Measurements from ENCODE around the gene TAS2R38.

TAS2R38 gene

DNA sequence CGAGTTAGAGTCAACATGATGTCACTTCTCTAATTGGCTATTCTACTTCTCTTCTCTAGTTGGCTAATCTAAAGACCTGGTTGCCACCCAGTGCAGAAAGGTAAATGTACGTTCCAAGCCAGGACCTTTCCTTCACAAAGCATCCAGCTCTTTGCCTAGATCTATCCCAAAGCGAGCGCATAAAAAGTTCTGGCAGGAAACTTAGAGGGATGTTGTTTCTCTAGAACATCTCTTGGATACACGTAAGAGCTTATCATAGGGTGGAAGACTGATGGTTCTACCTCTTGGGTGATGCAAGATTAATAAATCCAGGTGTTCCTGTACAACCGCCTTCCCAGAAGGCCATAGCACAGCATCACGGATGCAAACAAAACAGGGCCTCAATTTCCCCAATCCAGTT, at the start of gene TAS2R38:
Gene TAS2R38 (minus strand): TSS at position 101 of the 400 bp plus-strand sequence. CDS start 84 bp downstream, at position 17.
- H3K36me3 ChIP-seq (ENCODE audit: control insufficient read depth in 1 of 2, insufficient read depth in 2 of 2, low read length in 2 of 2): no peaks in the 10 kb centered on the region
- no peaks in the 10 kb centered on the region for H3K4me1 ChIP-seq (ENCODE audit: control insufficient read depth in 1 of 2, insufficient read depth in 2 of 2, low read length in 2 of 2)
- H3K27ac ChIP-seq (ENCODE audit: low read length): no peak within 1 kb of the TSS
- H3K9me3 ChIP-seq (ENCODE audit: control insufficient read depth in 1 of 2, low read length in 2 of 2): no peaks in the 10 kb centered on the region
- no peaks in the 10 kb centered on the region for H3K27me3 ChIP-seq (ENCODE audit: low read depth, low read length)
- H3K4me3 ChIP-seq (ENCODE audit: low read depth in 1 of 2, low read length in 2 of 2): no peak within 1 kb of the TSS

DNA sequence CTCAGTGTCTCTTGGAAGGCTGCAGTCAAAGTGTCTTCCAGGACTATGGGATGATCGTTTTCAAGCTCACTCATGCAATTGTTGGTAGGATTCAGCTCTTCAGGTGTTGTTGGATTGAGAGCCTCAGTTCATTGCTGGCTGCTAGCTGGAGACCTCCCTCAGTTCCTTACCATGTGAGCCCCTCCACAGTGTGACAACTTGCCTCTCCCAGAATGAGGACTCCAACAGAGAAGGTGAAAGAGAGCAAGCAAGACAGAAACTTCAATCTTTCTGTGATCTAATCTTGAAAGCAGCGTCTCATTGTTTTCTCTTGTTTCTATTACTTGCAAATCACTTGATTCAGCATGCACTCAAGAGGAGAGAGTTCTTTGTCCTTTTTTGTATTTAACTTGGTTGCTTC, 44.6 kb upstream of the TAS2R38 start:
- Histone ChIP-seq H3K4me3 (ENCODE audit: low read depth in 1 of 2, low read length in 2 of 2) (no peak overlapping the region), H3K27ac (ENCODE audit: low read length) (no peak overlapping the region), H3K4me1 (ENCODE audit: control insufficient read depth in 1 of 2, insufficient read depth in 2 of 2, low read length in 2 of 2) (no peaks in the 10 kb centered on the region), H3K27me3 (ENCODE audit: low read depth, low read length) (no peaks in the 10 kb centered on the region), H3K36me3 (ENCODE audit: control insufficient read depth in 1 of 2, insufficient read depth in 2 of 2, low read length in 2 of 2) (no peaks in the 10 kb centered on the region), H3K9me3 (ENCODE audit: control insufficient read depth in 1 of 2, low read length in 2 of 2) (no peaks in the 10 kb centered on the region)

DNA sequence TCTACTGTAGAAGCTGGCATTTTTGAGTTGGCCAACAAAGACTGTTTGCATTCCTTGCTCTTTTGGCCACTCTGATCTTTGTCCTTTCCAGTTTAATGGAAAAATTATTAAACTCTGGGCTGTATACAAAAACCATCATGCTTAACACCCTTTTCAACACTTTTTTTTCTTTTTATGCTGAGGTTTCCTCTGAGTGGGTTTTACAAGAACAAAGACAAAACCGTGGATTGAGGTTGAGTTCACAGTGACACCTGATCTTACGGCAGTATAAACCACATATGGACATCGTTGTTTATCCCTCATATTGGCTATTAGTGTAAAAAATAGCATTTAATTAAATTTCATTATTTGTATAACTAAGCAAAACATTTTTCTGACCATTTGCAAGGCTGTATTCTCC, 43.9 kb upstream of the TAS2R38 start:
- Histone ChIP-seq H3K4me3 (ENCODE audit: low read depth in 1 of 2, low read length in 2 of 2) (no peak overlapping the region), H3K4me1 (ENCODE audit: control insufficient read depth in 1 of 2, insufficient read depth in 2 of 2, low read length in 2 of 2) (no peaks in the 10 kb centered on the region), H3K27ac (ENCODE audit: low read length) (no peak overlapping the region), H3K27me3 (ENCODE audit: low read depth, low read length) (no peaks in the 10 kb centered on the region), H3K9me3 (ENCODE audit: control insufficient read depth in 1 of 2, low read length in 2 of 2) (no peaks in the 10 kb centered on the region), H3K36me3 (ENCODE audit: control insufficient read depth in 1 of 2, insufficient read depth in 2 of 2, low read length in 2 of 2) (no peaks in the 10 kb centered on the region)

DNA sequence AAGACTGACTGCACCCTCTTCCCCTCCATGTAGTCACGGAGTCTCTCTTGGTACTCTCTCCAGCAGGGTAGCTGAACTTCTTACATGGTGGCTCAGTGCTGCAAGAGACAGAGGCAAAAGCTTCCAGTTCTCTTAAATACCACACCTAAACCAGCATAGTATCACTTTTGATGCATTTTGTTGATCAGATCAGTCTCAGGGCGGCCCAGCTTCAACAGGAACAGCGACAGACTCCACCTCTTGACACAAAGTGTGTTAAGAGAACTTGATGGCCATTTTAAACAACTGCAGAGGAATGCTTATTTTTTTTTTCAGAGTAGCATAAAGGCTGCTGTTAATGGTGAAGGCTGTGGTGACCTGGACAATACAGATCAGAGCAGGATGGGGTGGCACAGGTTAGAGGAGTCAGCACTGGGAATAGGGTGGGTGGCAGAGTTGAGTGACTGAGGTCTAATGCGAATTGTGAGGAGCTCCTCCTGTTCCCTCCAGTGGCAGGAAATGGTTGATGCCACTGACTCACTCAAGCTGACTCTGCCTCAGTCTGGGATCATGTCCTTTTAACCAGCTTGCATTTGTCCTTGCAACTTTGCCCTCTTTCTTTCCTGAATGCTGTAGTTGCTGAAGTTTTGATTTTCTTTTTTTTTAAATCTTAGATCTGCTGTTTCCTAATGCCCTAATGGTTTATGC, 39.4 kb upstream of the TAS2R38 start:
- H3K36me3 ChIP-seq (ENCODE audit: control insufficient read depth in 1 of 2, insufficient read depth in 2 of 2, low read length in 2 of 2): no peaks in the 10 kb centered on the region
- no peak overlapping the region for H3K4me3 ChIP-seq (ENCODE audit: low read depth in 1 of 2, low read length in 2 of 2)
- no peaks in the 10 kb centered on the region for H3K9me3 ChIP-seq (ENCODE audit: control insufficient read depth in 1 of 2, low read length in 2 of 2)
- H3K27ac ChIP-seq (ENCODE audit: low read length): no peak overlapping the region
- H3K27me3 ChIP-seq (ENCODE audit: low read depth, low read length): no peaks in the 10 kb centered on the region
- H3K4me1 ChIP-seq (ENCODE audit: control insufficient read depth in 1 of 2, insufficient read depth in 2 of 2, low read length in 2 of 2): no peaks in the 10 kb centered on the region

DNA sequence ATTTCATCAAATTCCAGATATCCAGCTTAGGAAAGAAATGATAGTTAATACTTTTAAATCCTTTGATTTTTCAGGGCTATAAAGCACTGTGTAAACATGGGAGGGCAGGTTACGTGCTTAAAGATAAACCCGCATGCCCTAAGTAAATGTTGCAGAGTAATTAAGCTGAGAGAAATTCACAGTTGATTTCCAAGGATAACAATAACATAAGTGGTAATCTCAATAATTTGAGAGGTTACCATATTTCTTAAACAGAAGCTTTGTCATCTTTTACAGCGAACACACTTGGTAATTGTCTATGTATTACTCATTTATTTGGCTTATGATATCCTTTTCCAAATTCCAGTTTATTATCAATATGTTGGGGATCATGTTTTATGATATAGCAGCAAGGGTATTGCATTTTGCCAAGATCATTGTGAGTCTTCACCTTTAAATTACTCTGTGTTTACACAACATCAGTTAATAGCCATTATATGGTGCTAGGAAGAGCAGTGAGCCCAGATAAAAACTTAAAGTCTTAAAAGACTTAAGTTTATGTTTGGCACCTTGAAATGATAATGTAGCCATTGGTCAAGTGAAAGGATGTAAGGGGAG, 37.5 kb upstream of the TAS2R38 start:
- H3K4me3 ChIP-seq (ENCODE audit: low read depth in 1 of 2, low read length in 2 of 2): no peak overlapping the region
- no peaks in the 10 kb centered on the region for H3K9me3 ChIP-seq (ENCODE audit: control insufficient read depth in 1 of 2, low read length in 2 of 2)
- no peak overlapping the region for H3K27ac ChIP-seq (ENCODE audit: low read length)
- H3K27me3 ChIP-seq (ENCODE audit: low read depth, low read length): no peaks in the 10 kb centered on the region
- no peaks in the 10 kb centered on the region for H3K4me1 ChIP-seq (ENCODE audit: control insufficient read depth in 1 of 2, insufficient read depth in 2 of 2, low read length in 2 of 2)
- no peaks in the 10 kb centered on the region for H3K36me3 ChIP-seq (ENCODE audit: control insufficient read depth in 1 of 2, insufficient read depth in 2 of 2, low read length in 2 of 2)

DNA sequence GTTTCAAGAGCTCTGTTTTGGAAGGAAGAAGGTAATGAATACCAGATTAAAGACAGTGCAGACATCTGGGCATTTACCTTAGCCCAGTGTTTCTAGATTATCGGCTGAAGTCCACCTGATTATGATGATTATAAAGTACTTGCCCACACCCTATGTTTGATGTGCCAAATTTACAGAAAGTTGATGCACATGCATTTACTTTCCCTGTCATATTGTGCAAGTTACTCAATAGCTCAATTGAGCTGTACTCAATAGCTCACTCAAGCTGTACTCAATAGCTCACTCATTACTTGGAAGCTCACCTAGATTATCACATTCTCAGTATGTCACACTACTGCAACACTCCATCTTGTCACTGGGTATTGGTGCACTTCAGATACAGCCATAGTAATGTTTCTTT, 35.6 kb upstream of the TAS2R38 start:
- H3K9me3 ChIP-seq (ENCODE audit: control insufficient read depth in 1 of 2, low read length in 2 of 2): no peaks in the 10 kb centered on the region
- no peak overlapping the region for H3K27ac ChIP-seq (ENCODE audit: low read length)
- H3K4me1 ChIP-seq (ENCODE audit: control insufficient read depth in 1 of 2, insufficient read depth in 2 of 2, low read length in 2 of 2): no peaks in the 10 kb centered on the region
- H3K27me3 ChIP-seq (ENCODE audit: low read depth, low read length): no peaks in the 10 kb centered on the region
- no peaks in the 10 kb centered on the region for H3K36me3 ChIP-seq (ENCODE audit: control insufficient read depth in 1 of 2, insufficient read depth in 2 of 2, low read length in 2 of 2)
- H3K4me3 ChIP-seq (ENCODE audit: low read depth in 1 of 2, low read length in 2 of 2): no peak overlapping the region

DNA sequence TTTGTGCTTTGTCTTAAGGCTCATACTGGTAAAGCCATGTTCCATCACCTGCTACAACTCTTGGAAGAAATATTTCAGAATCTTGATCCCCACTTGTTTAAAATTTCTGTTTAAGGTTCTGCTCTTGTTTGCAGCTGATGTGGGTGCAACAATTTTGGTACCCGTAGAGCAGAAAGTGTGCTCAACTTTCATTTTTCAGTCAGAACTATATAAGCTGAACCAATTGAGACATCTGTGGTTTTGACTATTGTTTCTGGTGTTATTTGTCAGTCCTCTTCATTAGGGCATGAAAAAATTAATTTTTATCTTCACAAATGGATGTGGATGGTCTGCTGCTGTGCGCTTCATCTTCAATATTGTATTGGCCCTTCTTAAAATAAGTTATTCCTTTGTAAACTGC, 33.0 kb upstream of the TAS2R38 start:
- Histone ChIP-seq H3K27me3 (ENCODE audit: low read depth, low read length) (no peaks in the 10 kb centered on the region), H3K4me1 (ENCODE audit: control insufficient read depth in 1 of 2, insufficient read depth in 2 of 2, low read length in 2 of 2) (no peaks in the 10 kb centered on the region), H3K9me3 (ENCODE audit: control insufficient read depth in 1 of 2, low read length in 2 of 2) (no peaks in the 10 kb centered on the region), H3K27ac (ENCODE audit: low read length) (no peak overlapping the region), H3K4me3 (ENCODE audit: low read depth in 1 of 2, low read length in 2 of 2) (no peak overlapping the region), H3K36me3 (ENCODE audit: control insufficient read depth in 1 of 2, insufficient read depth in 2 of 2, low read length in 2 of 2) (no peaks in the 10 kb centered on the region)

DNA sequence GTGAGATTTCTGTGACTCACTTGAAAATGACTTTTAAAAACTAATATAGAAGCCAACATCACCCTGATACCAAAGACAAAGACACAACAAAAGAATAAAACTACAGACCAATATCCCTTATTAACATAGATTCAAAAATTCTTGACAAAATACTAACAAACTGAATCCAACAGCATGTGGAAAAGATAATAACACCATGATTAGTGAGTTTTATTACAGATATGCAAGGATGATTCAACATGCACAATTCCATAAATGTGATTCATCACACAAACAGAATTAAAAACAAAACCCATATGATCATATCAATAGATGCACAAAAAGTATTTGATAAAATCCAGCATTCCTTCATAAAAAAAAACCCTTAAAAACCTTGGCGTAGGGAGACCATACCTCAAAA, 28.6 kb upstream of the TAS2R38 start:
- no peaks in the 10 kb centered on the region for H3K4me1 ChIP-seq (ENCODE audit: control insufficient read depth in 1 of 2, insufficient read depth in 2 of 2, low read length in 2 of 2)
- H3K9me3 ChIP-seq (ENCODE audit: control insufficient read depth in 1 of 2, low read length in 2 of 2): no peaks in the 10 kb centered on the region
- H3K36me3 ChIP-seq (ENCODE audit: control insufficient read depth in 1 of 2, insufficient read depth in 2 of 2, low read length in 2 of 2): no peaks in the 10 kb centered on the region
- no peaks in the 10 kb centered on the region for H3K27me3 ChIP-seq (ENCODE audit: low read depth, low read length)
- no peak overlapping the region for H3K4me3 ChIP-seq (ENCODE audit: low read depth in 1 of 2, low read length in 2 of 2)
- no peak overlapping the region for H3K27ac ChIP-seq (ENCODE audit: low read length)

DNA sequence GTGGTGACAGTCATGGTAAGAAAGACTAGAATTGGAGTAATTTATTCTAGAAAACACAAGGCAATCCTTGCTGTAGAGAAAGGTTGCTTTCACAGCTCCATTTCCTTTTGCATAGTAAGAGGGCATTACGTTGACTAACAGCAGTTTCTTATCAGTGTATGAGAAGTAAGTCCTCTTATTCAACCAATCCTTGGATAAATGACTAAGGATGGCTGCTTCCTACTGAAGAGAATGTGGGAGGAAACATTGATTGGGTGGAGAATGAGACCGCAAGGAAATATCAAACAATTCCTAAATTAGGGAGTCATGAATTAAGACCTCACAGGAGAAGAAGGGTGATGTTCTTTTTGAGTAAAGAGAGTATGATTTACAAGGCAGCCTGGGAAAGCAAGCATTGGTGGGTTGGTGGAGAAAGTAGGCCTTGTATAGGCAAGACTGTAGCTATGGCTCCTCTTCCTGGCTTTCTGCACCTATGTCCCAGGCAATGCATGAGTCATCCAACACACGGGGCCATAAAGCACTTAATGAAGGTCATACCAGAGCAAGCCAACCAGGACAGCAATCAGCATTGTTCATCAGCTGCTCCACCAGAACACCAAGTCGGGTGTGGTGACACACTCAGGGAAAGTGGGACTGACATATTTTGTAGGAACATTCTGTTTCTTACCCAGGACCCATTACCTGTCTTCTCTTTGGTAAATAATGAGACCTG, 27.7 kb upstream of the TAS2R38 start:
- H3K36me3 ChIP-seq (ENCODE audit: control insufficient read depth in 1 of 2, insufficient read depth in 2 of 2, low read length in 2 of 2): no peaks in the 10 kb centered on the region
- peak overlapping the region; percentile 64 for H3K27ac ChIP-seq (ENCODE audit: low read length)
- no peak overlapping the region for H3K4me3 ChIP-seq (ENCODE audit: low read depth in 1 of 2, low read length in 2 of 2)
- H3K4me1 ChIP-seq (ENCODE audit: control insufficient read depth in 1 of 2, insufficient read depth in 2 of 2, low read length in 2 of 2): no peaks in the 10 kb centered on the region
- no peaks in the 10 kb centered on the region for H3K27me3 ChIP-seq (ENCODE audit: low read depth, low read length)
- H3K9me3 ChIP-seq (ENCODE audit: control insufficient read depth in 1 of 2, low read length in 2 of 2): no peaks in the 10 kb centered on the region

DNA sequence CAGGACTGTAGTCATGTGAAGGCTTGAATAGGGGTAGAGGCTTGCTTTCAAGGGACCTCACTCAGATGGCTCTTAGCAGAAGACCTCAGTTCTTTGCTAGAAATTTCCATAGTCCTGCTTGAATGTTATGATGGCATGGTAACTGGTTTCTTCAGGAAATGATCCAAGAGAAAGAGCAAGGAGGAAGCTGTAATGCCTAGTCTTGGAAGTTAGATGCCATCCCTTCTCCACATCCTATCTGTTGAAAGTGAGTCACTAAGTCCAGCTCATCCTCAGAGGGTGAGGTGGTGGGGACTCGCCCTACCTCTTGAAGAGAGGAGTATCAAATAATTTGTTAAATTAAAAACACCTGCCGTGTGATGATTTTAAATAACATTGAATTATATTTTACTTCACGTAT, 26.7 kb upstream of the TAS2R38 start:
- no peak overlapping the region for H3K4me3 ChIP-seq (ENCODE audit: low read depth in 1 of 2, low read length in 2 of 2)
- no peak overlapping the region for H3K27ac ChIP-seq (ENCODE audit: low read length)
- H3K36me3 ChIP-seq (ENCODE audit: control insufficient read depth in 1 of 2, insufficient read depth in 2 of 2, low read length in 2 of 2): no peaks in the 10 kb centered on the region
- H3K9me3 ChIP-seq (ENCODE audit: control insufficient read depth in 1 of 2, low read length in 2 of 2): no peaks in the 10 kb centered on the region
- H3K4me1 ChIP-seq (ENCODE audit: control insufficient read depth in 1 of 2, insufficient read depth in 2 of 2, low read length in 2 of 2): no peaks in the 10 kb centered on the region
- H3K27me3 ChIP-seq (ENCODE audit: low read depth, low read length): no peaks in the 10 kb centered on the region

DNA sequence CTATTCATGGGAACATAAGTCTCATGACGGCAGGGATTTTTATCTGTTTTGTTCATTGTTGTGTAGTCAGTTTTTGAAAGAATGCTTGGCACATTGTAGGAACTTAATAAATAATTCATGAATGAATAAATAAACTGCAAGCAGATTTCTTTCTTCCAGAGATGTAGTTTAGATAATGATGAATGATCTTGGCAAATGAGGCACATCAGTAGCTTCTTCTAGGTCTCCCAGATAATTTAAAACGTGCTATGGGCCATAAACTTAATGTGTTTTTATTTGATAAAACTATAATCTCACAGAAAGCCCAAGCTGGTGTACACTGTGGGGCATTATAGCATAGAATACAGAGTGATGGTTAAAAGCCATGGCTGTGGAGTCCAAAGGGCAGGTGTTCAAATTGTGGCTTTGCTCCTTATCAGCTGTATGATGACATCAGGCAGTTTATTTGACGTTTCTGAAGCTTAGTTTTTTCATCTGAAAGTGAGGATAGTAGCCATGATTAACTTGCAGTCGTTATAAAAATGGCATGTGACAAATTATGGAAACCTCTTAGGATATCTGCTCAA, 25.6 kb upstream of the TAS2R38 start:
- H3K4me3 ChIP-seq (ENCODE audit: low read depth in 1 of 2, low read length in 2 of 2): no peak overlapping the region
- no peaks in the 10 kb centered on the region for H3K27me3 ChIP-seq (ENCODE audit: low read depth, low read length)
- no peak overlapping the region for H3K27ac ChIP-seq (ENCODE audit: low read length)
- H3K36me3 ChIP-seq (ENCODE audit: control insufficient read depth in 1 of 2, insufficient read depth in 2 of 2, low read length in 2 of 2): no peaks in the 10 kb centered on the region
- no peaks in the 10 kb centered on the region for H3K9me3 ChIP-seq (ENCODE audit: control insufficient read depth in 1 of 2, low read length in 2 of 2)
- H3K4me1 ChIP-seq (ENCODE audit: control insufficient read depth in 1 of 2, insufficient read depth in 2 of 2, low read length in 2 of 2): no peaks in the 10 kb centered on the region
